H9 (cell line): ENCODE data around the gene TRPC4AP. TPM values are rescaled to one million over a fixed set of nuclear protein-coding genes. Genes with fewer than 3 reads are reported as not detected.

Experiments
- DNase-seq: peaks from one replicate; pipeline ENCODE4 v3.0.0-alpha.2; 2017
- H2AFZ ChIP-seq: one replicate; pipeline ENCODE4 v1.6.1; 2013; ENCODE audit warnings: mild to moderate bottlenecking, low read length, control low read depth, moderate library complexity
- H2AK5ac ChIP-seq: 2 replicates; pipeline ENCODE4 v1.6.1; 2013; ENCODE audit warnings: low read length, control low read depth, mixed read lengths; ENCODE audit not compliant: insufficient read length
- H2BK120ac ChIP-seq: one replicate; pipeline ENCODE4 v1.6.1; 2013; ENCODE audit warnings: low read depth, mild to moderate bottlenecking, low read length, control low read depth, inconsistent platforms; ENCODE audit not compliant: poor library complexity, severe bottlenecking
- H2BK12ac ChIP-seq: 2 replicates; pipeline ENCODE4 v1.6.1; 2013; ENCODE audit warnings: low read length, control low read depth, mixed read lengths, low read depth; ENCODE audit not compliant: insufficient read length
- H2BK15ac ChIP-seq: 2 replicates; pipeline ENCODE4 v1.6.1; 2013; ENCODE audit warnings: low read depth, low read length, control low read depth
- H2BK20ac ChIP-seq: one replicate; pipeline ENCODE4 v1.6.1; 2013; ENCODE audit warnings: low read depth, mild to moderate bottlenecking, low read length, control low read depth, inconsistent platforms; ENCODE audit not compliant: poor library complexity, severe bottlenecking
- H2BK5ac ChIP-seq: 2 replicates; pipeline ENCODE4 v1.6.1; 2013; ENCODE audit warnings: low read length, control low read depth, mixed read lengths; ENCODE audit not compliant: insufficient read length
- H3K14ac ChIP-seq: 2 replicates; pipeline ENCODE4 v1.6.1; 2013; ENCODE audit warnings: low read length, control low read depth; ENCODE audit not compliant: insufficient read depth
- H3K18ac ChIP-seq: 2 replicates; pipeline ENCODE4 v1.6.1; 2013; ENCODE audit warnings: low read depth, mild to moderate bottlenecking, mixed read lengths, low read length, control low read depth; ENCODE audit not compliant: insufficient read length
- H3K23ac ChIP-seq: 2 replicates; pipeline ENCODE4 v1.6.1; 2013; ENCODE audit warnings: low read length, control low read depth, mixed read lengths, low read depth; ENCODE audit not compliant: insufficient read length
- H3K23me2 ChIP-seq: 2 replicates; pipeline ENCODE4 v1.6.1; 2013; ENCODE audit warnings: low read depth, mild to moderate bottlenecking, mixed read lengths, low read length, control low read depth; ENCODE audit not compliant: insufficient read length, poor library complexity, severe bottlenecking
- H3K27ac ChIP-seq: 2 replicates; pipeline ENCODE4 v1.5.1; 2013; ENCODE audit warnings: low read length, control low read depth, mixed read lengths, low read depth; ENCODE audit not compliant: insufficient read length
- H3K27me3 ChIP-seq: 2 replicates; pipeline ENCODE4 v1.6.1; 2013; ENCODE audit warnings: low read length, control low read depth, inconsistent platforms; ENCODE audit not compliant: insufficient read depth
- H3K4ac ChIP-seq: 2 replicates; pipeline ENCODE4 v1.6.1; 2013; ENCODE audit warnings: low read depth, mild to moderate bottlenecking, control low read depth, inconsistent platforms, low read length, moderate library complexity
- H3K4me1 ChIP-seq: 2 replicates; pipeline ENCODE4 v1.6.1; 2013; ENCODE audit warnings: low read length, control low read depth, inconsistent platforms; ENCODE audit not compliant: insufficient read depth
- H3K4me2 ChIP-seq: 2 replicates; pipeline ENCODE4 v1.6.1; 2013; ENCODE audit warnings: low read length, control low read depth, mixed read lengths; ENCODE audit not compliant: insufficient read length, insufficient read depth
- H3K56ac ChIP-seq: 2 replicates; pipeline ENCODE4 v1.6.1; 2013; ENCODE audit warnings: low read depth, mild to moderate bottlenecking, mixed read lengths, low read length, control low read depth; ENCODE audit not compliant: insufficient read length
- H3K79me1 ChIP-seq: 2 replicates; pipeline ENCODE4 v1.6.1; 2013; ENCODE audit warnings: low read depth, mild to moderate bottlenecking, moderate library complexity, low read length, control low read depth, inconsistent platforms; ENCODE audit not compliant: insufficient read depth, poor library complexity, severe bottlenecking
- H3K79me2 ChIP-seq: 2 replicates; pipeline ENCODE4 v1.6.1; 2013; ENCODE audit warnings: low read length, control low read depth, inconsistent platforms; ENCODE audit not compliant: insufficient read depth
- H3K9ac ChIP-seq: 2 replicates; pipeline ENCODE4 v1.6.1; 2013; ENCODE audit warnings: low read length, control low read depth, mixed read lengths; ENCODE audit not compliant: insufficient read length; ENCODE audit errors: extremely low read depth
- H3K9me3 ChIP-seq: one replicate; pipeline ENCODE4 v1.6.1; 2013; ENCODE audit warnings: low read depth, low read length, inconsistent platforms; ENCODE audit not compliant: control insufficient read depth
- H3T11ph ChIP-seq: one replicate; pipeline ENCODE4 v1.6.1; 2013; ENCODE audit warnings: mild to moderate bottlenecking, low read length, control low read depth, inconsistent platforms
- H4K20me1 ChIP-seq: one replicate; pipeline ENCODE4 v1.6.1; 2013; ENCODE audit not compliant: control insufficient read depth, insufficient read length, insufficient read depth
- H4K5ac ChIP-seq: 2 replicates; pipeline ENCODE4 v1.6.1; 2013; ENCODE audit warnings: low read depth, mild to moderate bottlenecking, mixed read lengths, low read length, control low read depth; ENCODE audit not compliant: insufficient read length
- H4K8ac ChIP-seq: replicated peaks from 2 replicates; pipeline ENCODE4 v1.6.1; 2013; ENCODE audit warnings: low read length, control low read depth, mixed read lengths, low read depth; ENCODE audit not compliant: insufficient read length
- H4K91ac ChIP-seq: 2 replicates; pipeline ENCODE4 v1.6.1; 2013; ENCODE audit warnings: low read depth, mild to moderate bottlenecking, moderate library complexity, mixed read lengths, low read length, control low read depth; ENCODE audit not compliant: insufficient read length
- H3K27ac Mint-ChIP-seq, 3 experiments: 2 replicates in 2 of 3; 3 replicates in 1 of 3; pipeline ENCODE4 v1.8.0; 2020 to 2021; ENCODE audit warnings: mixed read lengths in 3 of 3, mild to moderate bottlenecking in 1 of 3, moderate library complexity in 1 of 3
- H3K27me3 Mint-ChIP-seq: 2 replicates; pipeline ENCODE4 v1.8.0; 2021; ENCODE audit warnings: low read depth, mild to moderate bottlenecking, moderate library complexity, mixed read lengths
- H3K36me3 Mint-ChIP-seq, 3 experiments: 2 replicates in 2 of 3; 3 replicates in 1 of 3; pipeline ENCODE4 v1.8.0; 2020 to 2021; ENCODE audit warnings: low read depth in 3 of 3, mixed read lengths in 3 of 3; ENCODE audit not compliant: insufficient read depth in 1 of 3
- H3K4me1 Mint-ChIP-seq, 2 experiments: 2 replicates each; pipeline ENCODE4 v1.8.0; 2020; ENCODE audit warnings: mixed read lengths in 2 of 2
- H3K4me3 Mint-ChIP-seq, 2 experiments: 2 replicates in 1 of 2; 3 replicates in 1 of 2; pipeline ENCODE4 v1.8.0; 2020 to 2021; ENCODE audit warnings: mild to moderate bottlenecking in 2 of 2, mixed read lengths in 2 of 2, moderate library complexity in 1 of 2
- H3K9me3 Mint-ChIP-seq, 2 experiments: 2 replicates in 1 of 2; 3 replicates in 1 of 2; pipeline ENCODE4 v1.8.0; 2020; ENCODE audit warnings: mild to moderate bottlenecking in 2 of 2, mixed read lengths in 2 of 2, moderate library complexity in 1 of 2
- WGBS: extraction: QIAGEN DNeasy Blood & Tissue Kit; methylation state at CpG from one replicate; pipeline ENCODE4 v1.1.7; 2013; ENCODE audit warnings: missing lambda C conversion rate, low lambda C conversion rate, mixed read lengths; ENCODE audit not compliant: insufficient read length; ENCODE audit errors: extremely low coverage; 5-methylcytosine and 5-hydroxymethylcytosine counted together
- long read RNA-seq: library from polyadenylated mRNA; unstranded; transcript quantifications from one replicate; pipeline ENCODE4 v2.0.0, GENCODE V29; 2020
- total RNA-seq: library from RNA; stranded (reverse); gene quantifications from 2 replicates; pipeline ENCODE4 v1.2.1, GENCODE V29; 2021
- TF ChIP-seq, protein P1 (sequence below): fragments of 200-600 bp; sonication (generic); conservative IDR thresholded peaks from 3 replicates; pipeline ENCODE4 v1.8.0; 2021; ENCODE audit warnings: antibody characterized with exemption, mild to moderate bottlenecking

Gene TRPC4AP, protein sequence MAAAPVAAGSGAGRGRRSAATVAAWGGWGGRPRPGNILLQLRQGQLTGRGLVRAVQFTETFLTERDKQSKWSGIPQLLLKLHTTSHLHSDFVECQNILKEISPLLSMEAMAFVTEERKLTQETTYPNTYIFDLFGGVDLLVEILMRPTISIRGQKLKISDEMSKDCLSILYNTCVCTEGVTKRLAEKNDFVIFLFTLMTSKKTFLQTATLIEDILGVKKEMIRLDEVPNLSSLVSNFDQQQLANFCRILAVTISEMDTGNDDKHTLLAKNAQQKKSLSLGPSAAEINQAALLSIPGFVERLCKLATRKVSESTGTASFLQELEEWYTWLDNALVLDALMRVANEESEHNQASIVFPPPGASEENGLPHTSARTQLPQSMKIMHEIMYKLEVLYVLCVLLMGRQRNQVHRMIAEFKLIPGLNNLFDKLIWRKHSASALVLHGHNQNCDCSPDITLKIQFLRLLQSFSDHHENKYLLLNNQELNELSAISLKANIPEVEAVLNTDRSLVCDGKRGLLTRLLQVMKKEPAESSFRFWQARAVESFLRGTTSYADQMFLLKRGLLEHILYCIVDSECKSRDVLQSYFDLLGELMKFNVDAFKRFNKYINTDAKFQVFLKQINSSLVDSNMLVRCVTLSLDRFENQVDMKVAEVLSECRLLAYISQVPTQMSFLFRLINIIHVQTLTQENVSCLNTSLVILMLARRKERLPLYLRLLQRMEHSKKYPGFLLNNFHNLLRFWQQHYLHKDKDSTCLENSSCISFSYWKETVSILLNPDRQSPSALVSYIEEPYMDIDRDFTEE
- total RNA-seq = 93.9 and 94.2 TPM in 2 replicates
- long read RNA-seq, transcript TRPC4AP-201 (19 exons, 3,226 nt) = major isoform, 1,035 of 1,657 reads
- long read RNA-seq, transcript TRPC4AP-202 (19 exons, 3,138 nt) = minor isoform, 330 of 1,657 reads
- long read RNA-seq, partial matches to known transcripts = 117 of 1,657 reads
- long read RNA-seq, other reads (novel, unspliced or antisense) = 175 of 1,657 reads

GRCh38 chr20:35092524-35093266 lies at the start of gene TRPC4AP:
Gene TRPC4AP, minus strand, starts transcription at chr20:35092807. Its CDS starts 26 bp downstream, at chr20:35092781.
- no peak within 1 kb of the TSS for H2BK5ac ChIP-seq
- no CpG with 5 or more reads among the region's 69 CpGs for WGBS

More at GRCh38 chr20:35092524-35093266, at the start of gene TRPC4AP:
- no peaks in the 10 kb centered on the region for H3K27me3 ChIP-seq
- TF ChIP-seq, protein P1, sequence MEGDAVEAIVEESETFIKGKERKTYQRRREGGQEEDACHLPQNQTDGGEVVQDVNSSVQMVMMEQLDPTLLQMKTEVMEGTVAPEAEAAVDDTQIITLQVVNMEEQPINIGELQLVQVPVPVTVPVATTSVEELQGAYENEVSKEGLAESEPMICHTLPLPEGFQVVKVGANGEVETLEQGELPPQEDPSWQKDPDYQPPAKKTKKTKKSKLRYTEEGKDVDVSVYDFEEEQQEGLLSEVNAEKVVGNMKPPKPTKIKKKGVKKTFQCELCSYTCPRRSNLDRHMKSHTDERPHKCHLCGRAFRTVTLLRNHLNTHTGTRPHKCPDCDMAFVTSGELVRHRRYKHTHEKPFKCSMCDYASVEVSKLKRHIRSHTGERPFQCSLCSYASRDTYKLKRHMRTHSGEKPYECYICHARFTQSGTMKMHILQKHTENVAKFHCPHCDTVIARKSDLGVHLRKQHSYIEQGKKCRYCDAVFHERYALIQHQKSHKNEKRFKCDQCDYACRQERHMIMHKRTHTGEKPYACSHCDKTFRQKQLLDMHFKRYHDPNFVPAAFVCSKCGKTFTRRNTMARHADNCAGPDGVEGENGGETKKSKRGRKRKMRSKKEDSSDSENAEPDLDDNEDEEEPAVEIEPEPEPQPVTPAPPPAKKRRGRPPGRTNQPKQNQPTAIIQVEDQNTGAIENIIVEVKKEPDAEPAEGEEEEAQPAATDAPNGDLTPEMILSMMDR = peak; percentile 99
- H3K14ac ChIP-seq = peak within 1 kb of the TSS; percentile 84
- H4K20me1 ChIP-seq = no peaks in the 10 kb centered on the region
- H3K36me3 Mint-ChIP-seq = peaks cover 3 to 11% (median 9%) of the 10 kb centered on the region in 3 experiments; a peak in 6 of 7 replicates
- no peak within 1 kb of the TSS for H2BK20ac ChIP-seq
- H3K79me2 ChIP-seq = peaks cover 12% of the 10 kb centered on the region; the same call in 1 of the 2 replicates
- H3K23me2 ChIP-seq = peaks cover 13% of the 10 kb centered on the region
- no peak within 1 kb of the TSS for H3K4ac ChIP-seq
- no peak within 1 kb of the TSS for H3K56ac ChIP-seq
- H2BK12ac ChIP-seq = no peak within 1 kb of the TSS
- H4K5ac ChIP-seq = no peak within 1 kb of the TSS
- H3K27ac ChIP-seq = no peak within 1 kb of the TSS
- no peak within 1 kb of the TSS for H2AK5ac ChIP-seq
- H2BK120ac ChIP-seq = no peak within 1 kb of the TSS
- peak within 1 kb of the TSS; percentile 83 to 95 for H3K4me3 Mint-ChIP-seq
- H4K91ac ChIP-seq = no peak within 1 kb of the TSS
- peak within 1 kb of the TSS; percentile 91 for H3K4me2 ChIP-seq
- peak; percentile 91 for DNase-seq
- peak within 1 kb of the TSS; percentile 86 for H3K18ac ChIP-seq
- no peaks in the 10 kb centered on the region for H3K79me1 ChIP-seq
- H2AFZ ChIP-seq = peak within 1 kb of the TSS; percentile 71
- H3T11ph ChIP-seq = no peak within 1 kb of the TSS
- no peaks in the 10 kb centered on the region for H3K9me3 Mint-ChIP-seq
- peaks cover 24 to 28% of the 10 kb centered on the region in 2 experiments for H3K4me1 Mint-ChIP-seq
- peaks cover 14% of the 10 kb centered on the region for H3K27me3 Mint-ChIP-seq
- H3K9ac ChIP-seq = peak within 1 kb of the TSS; percentile 68
- H4K8ac ChIP-seq = no peak within 1 kb of the TSS
- no peak within 1 kb of the TSS for H3K23ac ChIP-seq
- H3K9me3 ChIP-seq = no peaks in the 10 kb centered on the region
- H2BK15ac ChIP-seq = no peak within 1 kb of the TSS
- no peaks in the 10 kb centered on the region; the same call in 1 of the 2 replicates for H3K4me1 ChIP-seq
- H3K27ac Mint-ChIP-seq = peak within 1 kb of the TSS; percentile 79 to 94 (median 94)
